ENCODE measurements around the gene SLC39A11.

Gene SLC39A11

GRCh38 chr17:73092523-73093135 lies at the start of gene SLC39A11:
SLC39A11 (minus strand) TSS chr17:73092688; CDS start chr17:73088764, 3,924 bp downstream.
- peaks cover 15% of the 10 kb centered on the region for H3K4me1 Mint-ChIP-seq
- peak within 1 kb of the TSS; percentile 85 to 96 (median 92) for H3K27ac Mint-ChIP-seq
- H3K9me3 Mint-ChIP-seq: no peaks in the 10 kb centered on the region
- peaks cover under 1% of the 10 kb centered on the region for H3K36me3 Mint-ChIP-seq (ENCODE audit: low read depth)
- H3K27me3 Mint-ChIP-seq (ENCODE audit: low read depth): peaks cover 8% of the 10 kb centered on the region
- no peak for TF ChIP-seq CTCF (IDR thresholded peaks at IDR 0.05; ENCODE audit: unreplicated experiment in 3 of 3)
- H3K4me3 Mint-ChIP-seq: peak within 1 kb of the TSS; percentile 96 to 99 (median 97)

GRCh38 chr17:73141411-73141810 lies 48.9 kb upstream of the SLC39A11 start:
- no peak for TF ChIP-seq CTCF (IDR thresholded peaks at IDR 0.05; ENCODE audit: unreplicated experiment in 3 of 3)
- no peaks in the 10 kb centered on the region for H3K36me3 Mint-ChIP-seq (ENCODE audit: low read depth)
- no peak overlapping the region for H3K4me3 Mint-ChIP-seq
- no peaks in the 10 kb centered on the region for H3K4me1 Mint-ChIP-seq
- H3K27ac Mint-ChIP-seq: no peak overlapping the region
- peaks cover 33% of the 10 kb centered on the region for H3K27me3 Mint-ChIP-seq (ENCODE audit: low read depth)
- peaks cover 23% of the 10 kb centered on the region for H3K9me3 Mint-ChIP-seq

GRCh38 chr17:73140566-73140965 lies 48.1 kb upstream of the SLC39A11 start:
- no peaks in the 10 kb centered on the region for H3K36me3 Mint-ChIP-seq (ENCODE audit: low read depth)
- H3K27me3 Mint-ChIP-seq (ENCODE audit: low read depth): peaks cover 33% of the 10 kb centered on the region
- H3K27ac Mint-ChIP-seq: no peak overlapping the region
- no peaks in the 10 kb centered on the region for H3K4me1 Mint-ChIP-seq
- TF ChIP-seq CTCF (IDR thresholded peaks at IDR 0.05; ENCODE audit: unreplicated experiment in 3 of 3): no peak
- H3K4me3 Mint-ChIP-seq: no peak overlapping the region
- H3K9me3 Mint-ChIP-seq: peaks cover 19% of the 10 kb centered on the region

- Mint-ChIP-seq H3K4me1 (no peaks in the 10 kb centered on the region), H3K9me3 (peaks cover 13% of the 10 kb centered on the region), H3K4me3 (no peak overlapping the region), H3K27me3 (ENCODE audit: low read depth) (peaks cover 33% of the 10 kb centered on the region), H3K27ac (no peak overlapping the region), H3K36me3 (ENCODE audit: low read depth) (no peaks in the 10 kb centered on the region)
- no peak for TF ChIP-seq CTCF (IDR thresholded peaks at IDR 0.05; ENCODE audit: unreplicated experiment in 3 of 3)
Observed at GRCh38 chr17:73139296-73139695, 46.8 kb upstream of the SLC39A11 start.

GRCh38 chr17:73138541-73139138 lies 46.2 kb upstream of the SLC39A11 start:
- TF ChIP-seq CTCF (IDR thresholded peaks at IDR 0.05; ENCODE audit: unreplicated experiment in 3 of 3): no peak
- H3K27ac Mint-ChIP-seq: no peak overlapping the region
- peaks cover 7% of the 10 kb centered on the region for H3K9me3 Mint-ChIP-seq
- no peak overlapping the region for H3K4me3 Mint-ChIP-seq
- no peaks in the 10 kb centered on the region for H3K4me1 Mint-ChIP-seq
- H3K27me3 Mint-ChIP-seq (ENCODE audit: low read depth): peaks cover 29% of the 10 kb centered on the region
- H3K36me3 Mint-ChIP-seq (ENCODE audit: low read depth): no peaks in the 10 kb centered on the region

GRCh38 chr17:73137376-73137775 lies 44.9 kb upstream of the SLC39A11 start:
- H3K27ac Mint-ChIP-seq: no peak overlapping the region
- no peaks in the 10 kb centered on the region for H3K4me1 Mint-ChIP-seq
- peaks cover 4% of the 10 kb centered on the region for H3K9me3 Mint-ChIP-seq
- no peak overlapping the region for H3K4me3 Mint-ChIP-seq
- no peaks in the 10 kb centered on the region for H3K36me3 Mint-ChIP-seq (ENCODE audit: low read depth)
- H3K27me3 Mint-ChIP-seq (ENCODE audit: low read depth): peaks cover 29% of the 10 kb centered on the region
- no peak for TF ChIP-seq CTCF (IDR thresholded peaks at IDR 0.05; ENCODE audit: unreplicated experiment in 3 of 3)
